HCT116 (cell line): Measurements from ENCODE around the gene CDC14A.

Source experiments
- ATF3 ChIP-seq: IDR thresholded peaks from 2 replicates; pipeline ENCODE4 v1.6.1; 2012
- CTCF ChIP-seq, 3 experiments: fragments of 200-600 bp in 1 of 3; sonication (generic) in 1 of 3; IDR thresholded peaks in 2 of 3; conservative IDR thresholded peaks in 1 of 3; 2 replicates each; pipeline ENCODE4 v1.5.1; 2012 to 2017; ENCODE audit warnings: low read depth in 2 of 3, low read length in 2 of 3, antibody characterized with exemption in 1 of 3, borderline replicate concordance in 1 of 3, control low read depth in 1 of 3, mild to moderate bottlenecking in 1 of 3, mixed read lengths in 1 of 3, mixed run types in 1 of 3, moderate library complexity in 1 of 3; ENCODE audit not compliant: insufficient read depth in 1 of 3
- ELF1 ChIP-seq: IDR thresholded peaks from 2 replicates; pipeline ENCODE4 v1.6.1; 2012; ENCODE audit warnings: low read depth, borderline replicate concordance
- EZH2phosphoT487 ChIP-seq: fragments of 200-600 bp; IDR thresholded peaks from 2 replicates; pipeline ENCODE4 v1.6.1; 2018; ENCODE audit warnings: antibody characterized with exemption, borderline replicate concordance
- FOSL1 ChIP-seq: IDR thresholded peaks from 2 replicates; pipeline ENCODE4 v1.6.1; 2012; ENCODE audit warnings: low read depth
- JUND ChIP-seq: IDR thresholded peaks from 2 replicates; pipeline ENCODE4 v1.6.1; 2012
- MAX ChIP-seq: IDR thresholded peaks from 2 replicates; pipeline ENCODE4 v1.6.1; 2012
- POLR2A ChIP-seq: IDR thresholded peaks from 2 replicates; pipeline ENCODE4 v1.7.0; 2011; ENCODE audit warnings: borderline replicate concordance; ENCODE audit not compliant: insufficient read depth, insufficient read length; ENCODE audit errors: extremely low read depth
- POLR2AphosphoS5 ChIP-seq: IDR thresholded peaks from 2 replicates; pipeline ENCODE4 v1.6.1; 2011; ENCODE audit warnings: mild to moderate bottlenecking, low read depth, low read length, moderate library complexity
- RAD21 ChIP-seq: IDR thresholded peaks from 2 replicates; pipeline ENCODE4 v1.6.1; 2012; ENCODE audit warnings: low read depth, mild to moderate bottlenecking
- SIN3A ChIP-seq: IDR thresholded peaks from 2 replicates; pipeline ENCODE4 v1.6.1; 2012; ENCODE audit warnings: low read depth
- ZBTB33 ChIP-seq: IDR thresholded peaks from 2 replicates; pipeline ENCODE4 v1.6.1; 2011; ENCODE audit warnings: mild to moderate bottlenecking, low read length, moderate library complexity; ENCODE audit not compliant: insufficient replicate concordance; ENCODE audit errors: extremely low read depth

- TF ChIP-seq CTCF (IDR thresholded peaks at IDR 0.05 in 2 of 3, conservative IDR thresholded peaks at IDR 0.05 in 1 of 3; ENCODE audit: borderline replicate concordance in 1 of 3, insufficient read depth in 1 of 3, low read depth in 2 of 3, low read length in 2 of 3): no peak
- no peak for TF ChIP-seq MAX
- TF ChIP-seq ELF1: no peak
- TF ChIP-seq POLR2A: no peak
- TF ChIP-seq JUND: no peak
- no peak for TF ChIP-seq POLR2AphosphoS5
- no peak for TF ChIP-seq ATF3
- TF ChIP-seq FOSL1: no peak
- no peak for TF ChIP-seq EZH2phosphoT487
- no peak for TF ChIP-seq RAD21
- no peak for TF ChIP-seq ZBTB33
- TF ChIP-seq SIN3A: no peak
These were observed 129.0 kb downstream of the CDC14A start for GRCh38 chr1:100481303-100481702.
